Activated CD4-positive, alpha-beta memory T cell treated with anti-CD3 and anti-CD28 coated beads for 36 hours (primary cell): ENCODE data around the gene GAB1. TPM values are rescaled to one million over a fixed set of nuclear protein-coding genes. Genes with fewer than 3 reads are reported as not detected.

Experiments used
- CTCF ChIA-PET: fragments of 350-600 bp; sonication (Branson Sonifier 250); formaldehyde crosslinking; loops from one replicate; lab custom pipeline; 2021; ENCODE audit warnings: antibody characterized with exemption, inconsistent platforms; lab: Charles Lee
- POLR2A ChIA-PET: fragments of 350-600 bp; sonication (Branson Sonifier 250); formaldehyde crosslinking; loops from one replicate; lab custom pipeline; 2021; ENCODE audit warnings: antibody characterized with exemption; lab: Charles Lee
- DNase-seq: peaks from one replicate; pipeline ENCODE4 v3.0.0-alpha.2; 2020
- H3K27ac Mint-ChIP-seq: one replicate; pipeline ENCODE4 v1.8.0; 2021; ENCODE audit warnings: mixed read lengths
- H3K27me3 Mint-ChIP-seq: one replicate; pipeline ENCODE4 v1.8.0; 2021; ENCODE audit warnings: mixed read lengths
- H3K36me3 Mint-ChIP-seq: one replicate; pipeline ENCODE4 v1.8.0; 2021; ENCODE audit warnings: mixed read lengths
- H3K4me1 Mint-ChIP-seq: one replicate; pipeline ENCODE4 v1.8.0; 2021; ENCODE audit warnings: low read depth, mixed read lengths
- H3K4me3 Mint-ChIP-seq: one replicate; pipeline ENCODE4 v1.8.0; 2021; ENCODE audit warnings: mild to moderate bottlenecking, mixed read lengths
- H3K9me3 Mint-ChIP-seq: one replicate; pipeline ENCODE4 v1.8.0; 2021; ENCODE audit warnings: mixed read lengths
- intact Hi-C: fragments of 100-400 bp; cut with micrococcal nuclease; formaldehyde crosslinking; loops from one replicate; pipeline ENCODE4 v1.15.1; 2023
- total RNA-seq, 2 experiments: library from RNA; stranded (reverse); gene quantifications; one replicate each; pipeline ENCODE4 v1.2.3, GENCODE V29; 2021

The GAB1 gene
- total RNA-seq, 2 experiments from 2014 or later, result 0.34 to 0.45 TPM

DNA sequence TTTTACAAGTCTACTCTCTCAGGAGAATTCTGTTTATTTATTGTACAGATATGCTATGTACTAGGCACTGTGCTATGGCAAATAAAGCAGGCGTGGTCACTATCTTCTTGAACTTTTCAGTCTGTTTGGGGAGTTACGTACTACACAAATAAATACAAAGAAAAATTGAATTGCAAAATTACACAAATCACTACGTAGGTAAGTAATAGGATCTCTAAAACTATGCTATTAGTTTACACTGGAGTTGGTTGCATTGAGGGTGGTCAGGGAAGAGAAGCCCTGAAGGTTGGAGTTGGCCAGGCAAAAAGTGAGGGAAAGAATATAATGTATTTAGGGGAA lies 75.7 kb downstream of the GAB1 start:
- H3K9me3 Mint-ChIP-seq, result no peaks in the 10 kb centered on the region
- H3K27me3 Mint-ChIP-seq, result peaks cover 16% of the 10 kb centered on the region
- no peaks in the 10 kb centered on the region for H3K4me1 Mint-ChIP-seq
- no peak overlapping the region for H3K27ac Mint-ChIP-seq
- POLR2A ChIA-PET, result no interaction called here
- CTCF ChIA-PET, result no interaction called here
- no peaks in the 10 kb centered on the region for H3K36me3 Mint-ChIP-seq
- no peak for DNase-seq
- H3K4me3 Mint-ChIP-seq, result no peak overlapping the region
- intact Hi-C loops, result no loop called here

DNA sequence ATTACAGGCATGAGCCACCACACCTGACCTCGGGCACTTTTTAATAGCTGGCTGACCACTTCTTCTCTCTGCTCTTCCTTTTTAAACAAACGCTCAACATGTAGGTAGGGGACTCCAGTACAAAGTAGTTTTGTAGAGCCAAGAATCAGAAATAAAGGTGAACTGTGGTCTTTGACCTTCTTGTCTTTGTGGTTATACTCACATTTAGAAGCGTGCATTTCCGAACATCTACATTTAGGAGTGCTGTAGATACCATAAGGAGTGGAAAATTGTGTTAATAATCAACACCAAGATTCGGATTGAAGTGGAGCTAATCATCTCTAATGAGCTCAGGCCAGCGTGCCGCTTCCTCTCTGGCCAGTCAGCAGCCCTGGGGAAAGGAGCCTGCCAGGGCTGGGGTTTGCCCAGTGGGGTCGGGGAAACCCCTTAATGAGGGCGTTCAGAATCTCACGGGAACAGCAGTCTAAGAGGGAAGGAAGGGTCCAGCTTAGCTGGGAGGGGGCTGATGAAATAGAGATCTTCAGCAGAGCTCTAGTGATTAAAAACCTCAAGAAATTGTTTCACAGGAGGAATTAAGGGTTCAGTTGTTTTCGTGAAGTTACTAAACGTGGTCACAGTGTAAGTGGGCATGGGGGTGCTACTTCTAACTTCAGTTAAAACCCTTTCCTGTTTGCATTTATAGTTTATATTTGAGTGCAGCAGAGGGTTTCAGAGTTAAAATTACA lies 81.2 kb downstream of the GAB1 start:
- ChIA-PET CTCF (no interaction called here), POLR2A (no interaction called here)
- intact Hi-C loops, result no loop called here
- Mint-ChIP-seq H3K4me3 (no peak overlapping the region), H3K4me1 (no peaks in the 10 kb centered on the region), H3K27me3 (peaks cover 12% of the 10 kb centered on the region), H3K9me3 (no peaks in the 10 kb centered on the region), H3K27ac (no peak overlapping the region), H3K36me3 (no peaks in the 10 kb centered on the region)
- DNase-seq, result no peak

DNA sequence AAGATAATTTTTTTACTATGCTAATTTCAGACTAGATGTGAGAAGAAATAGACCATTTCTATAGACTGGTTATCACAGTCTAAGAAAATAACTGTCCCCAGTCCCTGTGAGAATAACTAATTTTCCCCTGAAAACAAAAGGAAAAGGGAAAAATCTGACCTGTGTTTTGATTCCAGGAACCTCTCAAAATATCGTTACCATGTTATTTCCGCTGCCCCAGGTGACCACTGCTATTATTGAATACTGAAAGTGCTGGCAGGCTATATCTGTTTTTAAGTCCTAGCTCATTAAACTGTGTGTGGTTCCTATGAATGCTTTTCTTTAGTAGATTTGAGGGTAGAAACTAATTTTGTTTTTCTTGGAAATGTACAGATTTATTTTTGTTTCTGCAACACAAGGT lies 83.6 kb downstream of the GAB1 start:
- Mint-ChIP-seq H3K36me3 (no peaks in the 10 kb centered on the region), H3K4me1 (no peaks in the 10 kb centered on the region), H3K27ac (no peak overlapping the region), H3K27me3 (peaks cover 13% of the 10 kb centered on the region), H3K4me3 (no peak overlapping the region), H3K9me3 (no peaks in the 10 kb centered on the region)
- ChIA-PET POLR2A (no interaction called here), CTCF (no interaction called here)
- intact Hi-C loops, result no loop called here
- no peak for DNase-seq

DNA sequence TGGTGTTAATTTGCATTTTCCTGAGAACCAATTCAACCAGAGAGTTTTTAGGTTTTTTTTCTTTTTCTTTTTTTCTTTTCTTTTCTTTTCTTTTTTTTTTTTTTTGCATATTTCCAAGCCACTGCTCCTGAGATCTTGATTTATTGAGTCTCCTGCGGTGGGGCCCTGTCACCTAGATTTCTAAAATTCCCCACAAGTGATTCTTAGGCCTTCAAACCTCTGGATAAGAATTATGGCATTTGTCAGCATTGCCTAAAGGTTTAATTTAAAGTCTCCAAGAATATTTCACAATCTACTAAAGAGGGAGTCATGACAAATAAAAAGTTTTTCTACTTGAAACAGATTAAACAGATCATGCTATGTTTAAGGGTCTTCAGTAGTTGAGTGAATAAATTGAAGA lies 84.9 kb downstream of the GAB1 start:
- intact Hi-C loops, result no loop called here
- ChIA-PET POLR2A (no interaction called here), CTCF (no interaction called here)
- no peak for DNase-seq
- no peak overlapping the region for H3K4me3 Mint-ChIP-seq
- H3K27me3 Mint-ChIP-seq, result peaks cover 13% of the 10 kb centered on the region
- no peaks in the 10 kb centered on the region for H3K4me1 Mint-ChIP-seq
- H3K9me3 Mint-ChIP-seq, result no peaks in the 10 kb centered on the region
- H3K27ac Mint-ChIP-seq, result no peak overlapping the region
- no peaks in the 10 kb centered on the region for H3K36me3 Mint-ChIP-seq

DNA sequence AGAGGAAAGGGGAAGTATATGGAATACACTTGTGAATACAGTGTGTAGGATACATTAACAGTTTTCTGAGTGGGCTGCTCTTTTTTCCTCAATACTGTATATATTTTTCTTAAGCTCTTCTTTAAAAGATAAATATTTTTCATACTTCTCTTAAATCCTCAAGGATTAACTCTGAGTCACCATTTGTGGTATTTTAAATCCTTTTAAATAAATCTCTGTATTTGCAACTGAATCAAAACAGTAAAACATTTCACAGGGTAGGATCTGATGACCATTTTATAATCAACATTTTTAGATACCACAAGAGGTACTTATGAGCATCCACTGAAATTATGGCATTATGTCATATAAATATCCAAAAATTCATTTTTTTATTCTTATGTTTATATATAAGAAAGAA lies 87.6 kb downstream of the GAB1 start:
- no peaks in the 10 kb centered on the region for H3K36me3 Mint-ChIP-seq
- no peak overlapping the region for H3K27ac Mint-ChIP-seq
- no peaks in the 10 kb centered on the region for H3K4me1 Mint-ChIP-seq
- intact Hi-C loops, result no loop called here
- no peak overlapping the region for H3K4me3 Mint-ChIP-seq
- DNase-seq, result no peak
- H3K9me3 Mint-ChIP-seq, result no peaks in the 10 kb centered on the region
- ChIA-PET CTCF (interaction anchor here (0.8 kb wide), 1 partner anchor 49 kb away, joined by 3 read pairs; no protein-coding TSS in a partner anchor), POLR2A (no interaction called here)
- H3K27me3 Mint-ChIP-seq, result peaks cover 4% of the 10 kb centered on the region

DNA sequence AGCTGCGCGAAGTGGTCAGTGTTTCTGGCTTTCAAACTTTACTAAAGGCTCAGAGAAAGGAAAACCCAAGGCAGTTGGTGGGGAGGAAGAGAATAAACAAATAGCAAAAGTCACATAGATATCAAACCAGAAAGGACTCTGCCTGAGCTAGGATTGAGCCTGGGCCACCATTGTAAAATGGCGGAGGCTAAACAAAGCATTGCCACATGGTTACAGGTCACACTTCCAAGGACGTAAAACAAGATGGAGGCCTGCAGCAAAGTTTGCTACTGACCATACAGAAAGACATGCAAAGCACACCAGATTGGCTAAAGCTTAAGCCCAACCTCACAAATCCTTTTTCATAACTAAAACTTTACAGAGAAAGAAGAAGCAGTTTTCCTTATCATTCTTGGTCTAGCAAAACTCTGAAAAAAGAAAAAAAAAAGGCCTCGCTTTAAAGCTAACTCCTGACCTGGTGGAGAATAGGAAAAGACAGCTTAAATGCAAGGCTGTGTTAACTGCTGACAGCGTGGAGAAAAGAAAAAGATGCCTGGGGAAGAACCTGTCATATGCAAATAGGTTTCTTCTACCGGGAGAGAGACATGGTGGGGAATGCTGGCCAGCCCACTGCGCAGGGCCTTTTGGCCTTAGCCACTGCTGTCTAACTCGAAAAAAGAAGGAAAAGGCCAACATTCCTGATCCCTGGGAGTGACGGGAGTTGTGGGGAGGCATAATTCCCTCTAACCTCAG lies 95.0 kb downstream of the GAB1 start:
- ChIA-PET CTCF (no interaction called here), POLR2A (no interaction called here)
- no peaks in the 10 kb centered on the region for H3K27me3 Mint-ChIP-seq
- H3K4me1 Mint-ChIP-seq, result no peaks in the 10 kb centered on the region
- peaks cover 12% of the 10 kb centered on the region for H3K9me3 Mint-ChIP-seq
- H3K36me3 Mint-ChIP-seq, result peaks cover 1% of the 10 kb centered on the region
- no peak for DNase-seq
- H3K4me3 Mint-ChIP-seq, result no peak overlapping the region
- H3K27ac Mint-ChIP-seq, result no peak overlapping the region
- intact Hi-C loops, result no loop called here

DNA sequence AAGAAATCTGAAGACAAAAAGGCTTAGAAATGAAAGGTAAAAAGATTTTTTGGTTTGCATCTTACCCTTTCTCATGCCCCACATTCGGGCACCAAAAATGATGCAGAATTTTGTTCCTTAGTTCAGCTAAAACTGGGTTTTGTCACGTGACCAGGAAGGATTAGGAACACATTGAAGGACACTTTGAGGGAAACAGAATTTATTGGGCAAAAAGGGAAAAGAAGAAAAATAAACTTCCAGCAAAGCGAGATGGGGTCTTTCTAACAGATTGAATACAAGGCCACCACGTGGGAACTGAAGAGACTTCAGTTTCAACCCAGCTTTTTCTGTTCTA lies 95.5 kb downstream of the GAB1 start:
- no peaks in the 10 kb centered on the region for H3K27me3 Mint-ChIP-seq
- intact Hi-C loops, result no loop called here
- ChIA-PET POLR2A (no interaction called here), CTCF (no interaction called here)
- peaks cover 1% of the 10 kb centered on the region for H3K36me3 Mint-ChIP-seq
- peaks cover 12% of the 10 kb centered on the region for H3K9me3 Mint-ChIP-seq
- no peaks in the 10 kb centered on the region for H3K4me1 Mint-ChIP-seq
- no peak overlapping the region for H3K4me3 Mint-ChIP-seq
- DNase-seq, result no peak
- H3K27ac Mint-ChIP-seq, result no peak overlapping the region

DNA sequence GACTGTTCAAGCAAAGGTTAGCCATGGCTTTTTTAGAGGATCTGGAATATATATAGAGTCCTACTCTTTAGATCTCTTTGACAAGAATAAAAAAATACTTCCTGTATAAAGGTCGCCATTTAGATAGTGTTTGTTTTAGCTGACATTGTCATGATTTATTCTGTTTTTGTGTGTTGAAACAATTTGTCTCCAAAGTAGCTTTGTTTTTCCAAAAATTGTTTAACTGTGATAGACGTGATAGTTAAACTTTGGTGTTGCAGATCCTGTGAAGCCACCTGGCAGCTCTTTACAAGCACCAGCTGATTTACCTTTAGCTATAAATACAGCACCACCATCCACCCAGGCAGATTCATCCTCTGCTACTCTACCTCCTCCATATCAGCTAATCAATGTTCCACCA lies 96.6 kb downstream of the GAB1 start:
- DNase-seq, result no peak
- intact Hi-C loops, result no loop called here
- Mint-ChIP-seq H3K27ac (no peak overlapping the region), H3K36me3 (peaks cover 1% of the 10 kb centered on the region), H3K4me1 (no peaks in the 10 kb centered on the region), H3K4me3 (no peak overlapping the region), H3K9me3 (peaks cover 12% of the 10 kb centered on the region), H3K27me3 (no peaks in the 10 kb centered on the region)
- ChIA-PET CTCF (no interaction called here), POLR2A (no interaction called here)

DNA sequence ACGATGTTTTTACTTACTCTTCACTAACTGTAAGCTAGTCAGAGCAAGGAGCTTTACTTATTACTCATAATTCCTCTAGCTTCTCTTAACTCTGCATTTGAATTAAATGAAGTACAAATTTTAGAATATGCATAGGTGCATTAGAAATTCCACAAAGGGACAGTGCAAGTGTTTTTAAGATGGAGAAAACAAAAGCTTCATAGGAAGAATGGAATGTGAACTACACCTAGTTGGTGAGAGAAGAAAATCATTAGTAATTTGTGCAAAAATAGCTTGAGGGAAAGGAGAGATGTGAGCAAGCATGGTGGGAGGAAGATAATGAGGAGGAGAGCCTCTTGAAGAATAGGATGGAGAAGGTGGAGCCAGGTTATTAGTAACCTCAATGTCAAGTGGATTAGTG lies 99.3 kb downstream of the GAB1 start:
- Mint-ChIP-seq H3K4me3 (no peak overlapping the region), H3K4me1 (no peaks in the 10 kb centered on the region), H3K9me3 (peaks cover 2% of the 10 kb centered on the region), H3K27ac (no peak overlapping the region), H3K27me3 (no peaks in the 10 kb centered on the region), H3K36me3 (peaks cover under 1% of the 10 kb centered on the region)
- ChIA-PET CTCF (interaction anchor here (1.2 kb wide), 1 partner anchor 26 kb away, joined by 3 read pairs; no protein-coding TSS in a partner anchor), POLR2A (no interaction called here)
- intact Hi-C loops, result no loop called here
- DNase-seq, result no peak

DNA sequence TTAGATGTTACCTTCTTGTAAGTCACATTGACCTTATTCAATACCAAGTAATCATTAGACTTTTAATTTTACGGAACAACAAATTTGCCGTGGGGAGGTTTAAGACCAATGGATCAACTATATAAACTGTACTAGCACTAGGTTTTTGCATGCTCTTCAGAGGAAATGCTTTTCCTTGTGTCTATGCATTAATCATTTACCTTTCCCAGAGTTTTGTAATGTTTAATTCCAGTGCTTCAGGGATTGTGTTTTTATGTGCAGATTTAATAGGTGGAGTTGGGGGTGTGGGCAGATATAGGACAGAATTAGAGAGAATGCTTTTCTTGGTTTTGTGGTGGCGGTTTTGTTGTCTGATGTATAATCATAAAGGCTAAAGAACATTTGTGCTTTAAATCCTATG lies 100.8 kb downstream of the GAB1 start:
- CTCF ChIA-PET, result no interaction called here

DNA sequence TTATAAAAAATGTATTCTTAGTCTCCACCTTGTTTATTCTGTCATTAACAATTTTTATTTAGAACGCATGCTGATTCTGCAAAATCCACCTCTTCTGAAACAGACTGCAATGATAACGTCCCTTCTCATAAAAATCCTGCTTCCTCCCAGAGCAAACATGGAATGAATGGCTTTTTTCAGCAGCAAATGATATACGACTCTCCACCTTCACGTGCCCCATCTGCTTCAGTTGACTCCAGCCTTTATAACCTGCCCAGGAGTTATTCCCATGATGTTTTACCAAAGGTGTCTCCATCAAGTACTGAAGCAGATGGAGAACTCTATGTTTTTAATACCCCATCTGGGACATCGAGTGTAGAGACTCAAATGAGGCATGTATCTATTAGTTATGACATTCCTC lies 101.3 kb downstream of the GAB1 start:
- H3K27ac Mint-ChIP-seq, result no peak overlapping the region
- no peaks in the 10 kb centered on the region for H3K27me3 Mint-ChIP-seq
- ChIA-PET CTCF (no interaction called here), POLR2A (no interaction called here)
- no peaks in the 10 kb centered on the region for H3K36me3 Mint-ChIP-seq
- no peaks in the 10 kb centered on the region for H3K9me3 Mint-ChIP-seq
- intact Hi-C loops, result no loop called here
- no peak overlapping the region for H3K4me3 Mint-ChIP-seq
- H3K4me1 Mint-ChIP-seq, result no peaks in the 10 kb centered on the region
- no peak for DNase-seq

More for the DNA sequence above, 100.8 kb downstream of the GAB1 start:
- Mint-ChIP-seq H3K36me3 (no peaks in the 10 kb centered on the region), H3K4me3 (no peak overlapping the region), H3K4me1 (no peaks in the 10 kb centered on the region), H3K27me3 (no peaks in the 10 kb centered on the region), H3K27ac (no peak overlapping the region), H3K9me3 (no peaks in the 10 kb centered on the region)
- DNase-seq, result no peak
- intact Hi-C loops, result no loop called here
- POLR2A ChIA-PET, result no interaction called here

DNA sequence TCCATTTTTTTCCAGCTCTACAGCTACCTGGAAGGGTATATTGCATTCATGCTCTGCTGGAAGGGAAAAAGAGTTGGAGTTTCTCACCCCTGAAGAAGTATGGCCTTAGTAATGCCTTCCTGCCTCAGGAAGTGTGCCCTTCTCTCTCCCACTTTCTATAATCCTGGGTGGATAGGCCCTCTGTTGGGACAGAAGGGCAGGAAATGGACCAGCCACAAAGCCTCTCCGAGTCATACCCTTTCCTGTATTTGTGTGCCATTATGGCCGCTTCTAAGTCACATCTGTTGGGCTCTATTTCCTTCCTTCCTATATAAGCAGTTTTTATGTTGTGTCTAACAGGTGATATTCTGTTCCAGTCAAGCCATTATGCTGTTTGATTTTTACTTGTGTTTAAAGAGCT lies 102.0 kb downstream of the GAB1 start:
- H3K4me3 Mint-ChIP-seq, result no peak overlapping the region
- ChIA-PET CTCF (no interaction called here), POLR2A (no interaction called here)

DNA sequence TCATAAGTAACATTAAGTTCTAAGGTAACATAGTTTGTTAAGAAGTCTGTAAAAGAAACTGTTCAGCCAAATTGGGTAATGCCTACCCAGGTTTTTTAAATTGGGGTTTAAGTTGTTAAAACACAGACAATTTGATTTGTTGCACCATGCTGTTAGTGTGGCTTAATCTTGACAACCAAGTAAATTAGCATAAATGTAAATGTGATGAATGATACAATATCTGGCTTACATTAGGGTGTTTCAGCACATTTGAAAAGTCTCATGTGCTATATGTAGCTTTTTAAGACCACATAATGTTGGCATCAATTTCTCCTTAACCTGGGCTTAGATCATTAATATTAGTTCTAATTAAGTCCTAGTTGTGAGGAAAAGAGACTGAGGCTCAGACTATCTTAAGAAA lies 104.4 kb downstream of the GAB1 start:
- Mint-ChIP-seq H3K27ac (no peak overlapping the region), H3K9me3 (no peaks in the 10 kb centered on the region), H3K4me1 (no peaks in the 10 kb centered on the region), H3K36me3 (no peaks in the 10 kb centered on the region), H3K27me3 (no peaks in the 10 kb centered on the region), H3K4me3 (no peak overlapping the region)
- POLR2A ChIA-PET, result no interaction called here
- no peak for DNase-seq
- intact Hi-C loops, result no loop called here
- CTCF ChIA-PET, result no interaction called here

More for the DNA sequence above, 102.0 kb downstream of the GAB1 start:
- H3K4me1 Mint-ChIP-seq, result no peaks in the 10 kb centered on the region
- intact Hi-C loops, result no loop called here
- no peaks in the 10 kb centered on the region for H3K36me3 Mint-ChIP-seq
- DNase-seq, result no peak
- no peaks in the 10 kb centered on the region for H3K9me3 Mint-ChIP-seq
- H3K27me3 Mint-ChIP-seq, result no peaks in the 10 kb centered on the region
- no peak overlapping the region for H3K27ac Mint-ChIP-seq
